ENCODE data around the gene RAB27A.

RAB27A gene

DNA sequence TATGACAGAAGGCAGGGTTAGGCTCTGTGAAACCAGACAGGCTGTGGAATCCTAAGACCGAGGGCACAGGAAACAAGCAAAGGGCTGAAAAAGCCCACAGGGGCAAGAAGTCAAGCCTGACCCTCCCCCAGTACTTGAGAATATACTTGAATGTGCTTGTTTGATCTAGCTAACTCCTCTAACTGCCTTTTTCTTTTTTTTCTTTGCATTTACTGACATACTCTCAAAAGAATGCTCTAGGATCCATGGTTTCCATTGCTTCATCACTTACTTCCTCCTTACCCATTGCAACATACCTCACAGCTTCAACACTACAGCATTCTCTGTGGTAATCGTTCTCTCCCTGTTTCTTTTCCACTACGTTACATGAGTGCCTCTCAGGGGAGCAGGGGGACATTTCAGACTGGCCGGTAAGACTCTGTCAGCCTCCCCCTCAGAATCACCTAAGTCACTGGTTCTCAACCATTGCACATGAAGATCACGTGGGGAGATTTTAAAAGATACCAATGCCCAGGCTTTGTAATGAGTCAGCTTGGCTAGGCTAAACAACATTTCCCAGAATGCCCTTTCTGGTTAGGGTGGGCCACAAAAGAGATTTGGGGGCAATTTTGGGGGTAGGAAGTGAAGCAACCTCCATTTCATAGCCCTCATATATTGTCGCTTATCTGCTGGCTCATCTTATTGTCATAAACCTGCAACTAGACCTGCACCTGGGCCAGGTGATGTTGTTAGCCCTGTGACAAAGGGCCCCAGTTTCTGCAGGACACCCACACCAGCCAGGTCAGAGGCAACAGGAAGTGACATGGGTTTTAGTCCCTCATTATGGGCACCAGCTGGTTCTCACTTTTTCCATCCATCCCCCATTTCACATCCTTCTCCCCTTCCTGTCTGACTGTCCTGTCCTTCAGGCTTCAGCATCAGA is 68.3 kb downstream of the RAB27A start:
- DNase-seq = no peak

DNA sequence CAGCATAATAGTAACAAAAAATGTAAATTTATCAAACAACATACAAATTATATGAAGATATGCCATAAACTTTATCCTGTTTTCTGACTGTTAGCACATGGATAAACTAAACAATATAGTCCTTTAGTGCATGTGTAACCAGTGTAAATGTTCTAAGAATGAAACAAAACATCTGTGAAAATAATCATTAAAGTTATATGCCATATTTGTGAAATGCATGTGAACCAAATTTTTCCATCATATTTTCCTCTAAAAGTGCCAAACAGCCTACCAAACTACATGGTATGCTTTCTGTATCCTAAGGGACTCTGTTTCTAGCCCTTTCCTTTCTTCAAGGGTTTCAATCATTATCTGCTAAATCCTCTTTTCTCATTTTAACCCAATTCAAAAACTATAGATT is 69.0 kb downstream of the RAB27A start:
- DNase-seq = no peak

- DNase-seq = no peak
Measured at GRCh38 chr15:55218056-55218455, 71.6 kb downstream of the RAB27A start.

- DNase-seq = no peak
Measured at GRCh38 chr15:55204464-55204863, 85.1 kb downstream of the RAB27A start.

DNA sequence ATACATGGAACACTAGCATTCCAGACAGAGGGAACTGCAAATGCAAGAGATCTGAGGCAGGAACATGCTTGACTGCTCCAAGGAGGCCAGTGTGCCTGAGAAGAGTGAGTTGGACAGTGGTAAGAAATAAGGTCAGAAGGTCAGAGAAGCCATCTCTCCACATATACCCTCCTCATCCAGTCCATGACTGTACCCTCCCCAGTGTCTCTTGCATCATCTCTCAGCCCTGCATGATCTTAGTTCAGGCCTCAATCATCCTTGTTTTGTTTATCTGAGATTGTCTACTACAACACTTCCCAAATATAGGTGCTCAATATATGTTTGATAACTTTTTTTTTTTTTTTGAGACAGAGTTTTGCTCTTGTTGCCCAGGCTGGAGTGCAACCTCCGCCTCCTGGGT is 87.4 kb downstream of the RAB27A start:
- no peak for DNase-seq

DNA sequence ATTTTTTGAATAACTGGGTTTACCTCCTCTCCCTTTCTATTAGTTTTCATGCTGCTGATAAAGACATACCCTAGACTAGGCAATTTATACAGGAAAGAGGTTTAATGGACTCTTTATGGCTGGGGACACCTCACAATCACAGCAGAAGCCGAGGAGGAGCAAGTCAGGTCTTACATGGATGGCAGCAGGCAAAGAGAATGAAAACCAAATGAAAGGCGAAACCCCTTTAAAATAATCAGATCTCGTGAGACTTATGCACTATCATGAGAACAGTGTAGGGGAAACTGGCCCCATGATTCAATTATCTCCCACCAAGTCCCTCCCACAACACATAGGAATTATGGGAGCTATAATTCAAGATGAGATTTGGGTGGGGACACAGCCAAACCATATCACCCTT is 90.9 kb downstream of the RAB27A start:
- DNase-seq = no peak

DNA sequence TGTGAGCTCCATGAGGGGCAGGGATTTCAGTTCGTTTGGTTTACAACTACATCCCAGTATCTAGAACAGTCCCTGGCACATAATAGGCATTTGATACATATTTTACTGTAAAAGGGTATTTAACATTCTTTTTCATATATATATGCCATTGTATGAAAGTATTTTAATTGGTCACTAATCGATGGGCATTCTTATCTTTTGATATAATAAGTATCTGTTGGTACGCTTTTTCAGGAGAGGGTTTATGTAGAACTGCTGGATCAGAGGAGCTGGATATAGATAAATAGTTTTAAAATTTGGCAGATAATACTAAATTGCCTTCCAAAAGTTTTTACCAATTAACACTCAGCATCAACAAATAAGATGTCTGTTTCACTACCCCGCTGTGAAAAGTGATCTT is 91.9 kb downstream of the RAB27A start:
- no peak for DNase-seq

DNA sequence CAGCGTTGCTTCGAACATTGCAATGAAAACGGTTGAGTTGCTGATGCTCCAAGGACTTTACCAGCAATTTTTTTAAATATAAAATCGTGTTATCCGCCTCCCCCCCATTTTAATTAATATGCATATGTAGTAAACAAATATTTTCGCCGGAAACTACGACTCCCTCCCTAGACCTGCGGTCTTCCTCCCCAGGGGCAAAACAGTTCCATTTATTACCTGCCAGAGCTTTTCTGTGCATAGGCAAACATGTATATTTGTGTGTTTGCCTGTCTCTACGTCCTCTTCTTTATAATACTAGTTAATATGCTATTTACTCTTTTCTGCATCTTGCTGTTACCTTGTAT is 92.3 kb downstream of the RAB27A start:
- DNase-seq = no peak

GRCh38 chr15:55196458-55197361 is 92.9 kb downstream of the RAB27A start, which contains the start of gene RSL24D1:
Gene RSL24D1, minus strand, starts transcription at chr15:55196941. Its CDS starts 51 bp downstream, at chr15:55196890.
- peak; percentile 95 for DNase-seq

- no peak for DNase-seq
Measured at GRCh38 chr15:55195996-55196395, 93.6 kb downstream of the RAB27A start.

GRCh38 chr15:55194256-55194655 is 95.4 kb downstream of the RAB27A start:
- DNase-seq = no peak

DNA sequence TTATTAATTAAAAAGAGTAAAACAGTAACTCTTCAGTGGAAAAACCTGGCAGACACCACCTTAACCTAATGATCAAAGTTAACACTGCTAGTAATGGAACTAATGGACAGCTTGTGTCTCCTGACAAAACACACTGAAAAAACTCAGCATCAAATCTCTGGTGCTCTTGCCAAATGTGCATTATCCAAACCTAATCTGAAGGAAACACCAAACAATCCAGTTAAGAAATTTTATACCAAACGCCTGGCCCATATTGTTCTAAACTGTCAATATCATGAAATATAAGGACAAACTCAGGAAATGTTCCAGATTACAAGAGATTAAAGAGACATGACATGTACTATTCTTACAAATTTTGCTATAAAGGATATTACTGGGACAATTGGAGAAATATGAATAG is 103.3 kb downstream of the RAB27A start:
- DNase-seq = no peak

- no peak for DNase-seq
Measured at GRCh38 chr15:55183679-55184078, 105.9 kb downstream of the RAB27A start.

DNA sequence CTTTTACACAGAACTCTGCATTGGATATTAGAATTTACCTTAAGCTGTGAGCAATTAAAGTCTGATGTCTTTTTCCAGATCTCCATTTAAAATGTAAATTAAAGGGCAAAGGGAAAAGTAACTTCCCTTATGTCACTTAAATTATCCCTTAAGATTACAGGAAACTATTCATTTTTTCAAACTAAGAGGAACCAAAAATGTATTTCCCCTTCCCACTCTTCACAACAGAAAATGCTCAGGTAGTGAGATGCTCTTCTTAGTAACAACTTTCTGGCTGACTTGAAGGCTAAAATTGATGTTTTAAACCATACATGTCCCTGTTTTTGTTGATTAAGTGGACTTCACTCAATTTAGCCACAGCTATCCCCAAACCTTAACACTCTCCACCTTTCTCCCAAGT is 110.5 kb downstream of the RAB27A start:
- DNase-seq = no peak

DNA sequence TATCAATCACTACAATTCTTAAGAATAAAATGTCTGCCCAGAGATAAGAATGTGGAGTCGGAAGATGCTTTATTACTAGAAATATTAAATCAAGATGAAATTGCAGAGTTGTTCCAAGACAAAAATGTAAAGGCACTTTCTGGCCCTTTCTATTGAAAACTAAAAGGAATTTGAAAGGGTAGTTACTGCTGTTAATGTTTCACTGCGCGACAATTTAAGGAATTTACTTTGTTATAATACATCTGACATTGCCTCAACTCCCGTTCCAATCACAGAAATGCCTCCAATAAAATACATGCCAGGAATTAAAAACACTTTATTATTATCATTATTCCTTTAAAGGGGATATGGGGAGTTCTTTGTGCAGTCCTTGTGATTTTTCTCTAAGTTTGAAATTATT is 119.3 kb downstream of the RAB27A start:
- DNase-seq = no peak

DNA sequence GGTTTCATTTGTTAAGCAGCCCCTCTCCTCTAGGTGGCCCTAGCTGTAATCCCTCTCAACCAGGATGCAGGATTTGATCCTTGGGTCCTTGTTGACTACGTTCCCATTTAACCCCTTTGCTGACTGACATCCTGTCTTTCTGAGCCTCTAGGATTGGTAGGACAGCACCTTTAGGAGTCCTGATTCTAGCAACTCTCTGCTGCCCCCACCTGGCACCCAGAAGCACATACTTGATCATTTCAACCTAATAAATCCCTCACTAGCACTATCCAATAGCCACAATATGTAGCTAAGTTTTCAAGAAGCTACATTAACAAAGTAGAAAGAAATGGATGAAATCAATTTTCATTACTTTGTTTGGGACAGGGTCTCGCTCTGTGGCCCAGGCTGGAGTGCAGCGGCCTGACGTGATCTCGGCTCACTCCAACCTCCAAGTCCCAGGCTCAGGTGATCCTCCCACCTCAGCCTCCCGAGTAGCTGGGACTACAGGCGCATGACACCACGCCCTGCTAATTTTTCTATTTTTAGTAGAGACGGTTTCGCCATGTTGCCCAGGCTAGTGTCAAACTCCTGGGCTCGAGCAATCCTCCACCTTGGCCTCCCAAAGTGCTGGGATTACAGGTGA is 121.2 kb downstream of the RAB27A start:
- peak; percentile 49 for DNase-seq

- DNase-seq = no peak
Measured at GRCh38 chr15:55164284-55164683, 125.3 kb downstream of the RAB27A start.

All from NCI-H774 (cell line).